GM12891 (cell line): ENCODE results near the gene ATAT1.

ENCODE experiments used
- DNase-seq: peaks from one replicate; pipeline ENCODE4 v3.0.0; 2011; ENCODE audit warnings: low spot score; ENCODE audit not compliant: insufficient read length
- FAIRE-seq: peaks from 2 replicates; lab custom pipeline; 2011; peaks lifted over from hg19 to GRCh38; lab: Jason Lieb, UNC
- PAX5 ChIP-seq: IDR thresholded peaks from 2 replicates; pipeline ENCODE4 v1.6.1; 2011; ENCODE audit warnings: low read length, moderate library complexity, mild to moderate bottlenecking; ENCODE audit not compliant: insufficient read depth, severe bottlenecking
- POLR2A ChIP-seq: IDR thresholded peaks from 2 replicates; pipeline ENCODE4 v1.6.1; 2011; ENCODE audit warnings: low read depth, low read length, control low read depth
- POLR2AphosphoS5 ChIP-seq: IDR thresholded peaks from 2 replicates; pipeline ENCODE4 v1.6.1; 2011; ENCODE audit warnings: low read depth, low read length, control low read depth
- POU2F2 ChIP-seq: IDR thresholded peaks from 2 replicates; pipeline ENCODE4 v1.6.1; 2011; ENCODE audit warnings: low read depth, mild to moderate bottlenecking, control low read depth, low read length, moderate library complexity
- SPI1 ChIP-seq: IDR thresholded peaks from 2 replicates; pipeline ENCODE4 v1.6.1; 2011; ENCODE audit warnings: low read depth, low read length, control low read depth
- TAF1 ChIP-seq: IDR thresholded peaks from 2 replicates; pipeline ENCODE4 v1.6.1; 2011; ENCODE audit warnings: low read depth, low read length, control low read depth

The ATAT1 gene

DNA sequence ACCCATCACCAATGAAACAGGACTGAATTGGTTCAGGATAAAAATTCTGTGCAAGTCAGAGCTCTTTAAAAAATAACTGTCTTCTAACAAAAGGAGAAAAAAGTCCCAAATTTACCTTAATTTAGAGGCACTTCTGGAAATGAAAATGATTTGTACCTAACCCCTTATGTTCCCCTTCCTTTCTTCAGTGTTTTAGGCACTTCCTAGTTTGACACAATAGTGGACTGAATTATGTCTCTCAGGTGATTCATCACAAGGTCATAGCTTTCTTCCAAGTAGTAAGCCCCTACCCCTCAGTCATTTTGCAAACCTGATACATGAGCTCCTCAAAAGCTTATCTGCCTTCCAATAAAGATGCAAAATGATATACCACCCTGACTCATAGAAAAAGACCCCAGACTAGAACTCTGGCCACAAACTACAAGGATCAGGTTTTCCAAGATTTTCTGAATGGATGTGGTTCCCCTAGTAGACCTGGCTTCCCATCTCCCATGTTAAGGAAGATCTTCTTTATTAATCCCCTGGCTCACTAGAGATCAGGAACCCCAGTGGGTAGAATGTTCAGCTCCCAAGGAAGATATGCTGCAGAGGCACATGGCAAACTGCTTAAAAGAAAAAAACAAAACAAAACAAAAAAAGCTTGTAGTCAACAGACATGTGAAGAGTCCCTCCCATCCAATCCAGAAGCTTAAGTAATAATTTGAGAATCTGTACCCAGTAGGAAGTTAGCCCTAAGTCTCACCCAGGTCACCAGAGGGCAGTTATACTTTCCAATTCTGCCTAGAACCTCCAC, 13.2 kb upstream of the ATAT1 start:
- FAIRE-seq (no peak), DNase-seq (no peak)
- peak; percentile 57; the same call in 1 of the 2 replicates for TF ChIP-seq POLR2A
- TF ChIP-seq PAX5, result no peak

DNA sequence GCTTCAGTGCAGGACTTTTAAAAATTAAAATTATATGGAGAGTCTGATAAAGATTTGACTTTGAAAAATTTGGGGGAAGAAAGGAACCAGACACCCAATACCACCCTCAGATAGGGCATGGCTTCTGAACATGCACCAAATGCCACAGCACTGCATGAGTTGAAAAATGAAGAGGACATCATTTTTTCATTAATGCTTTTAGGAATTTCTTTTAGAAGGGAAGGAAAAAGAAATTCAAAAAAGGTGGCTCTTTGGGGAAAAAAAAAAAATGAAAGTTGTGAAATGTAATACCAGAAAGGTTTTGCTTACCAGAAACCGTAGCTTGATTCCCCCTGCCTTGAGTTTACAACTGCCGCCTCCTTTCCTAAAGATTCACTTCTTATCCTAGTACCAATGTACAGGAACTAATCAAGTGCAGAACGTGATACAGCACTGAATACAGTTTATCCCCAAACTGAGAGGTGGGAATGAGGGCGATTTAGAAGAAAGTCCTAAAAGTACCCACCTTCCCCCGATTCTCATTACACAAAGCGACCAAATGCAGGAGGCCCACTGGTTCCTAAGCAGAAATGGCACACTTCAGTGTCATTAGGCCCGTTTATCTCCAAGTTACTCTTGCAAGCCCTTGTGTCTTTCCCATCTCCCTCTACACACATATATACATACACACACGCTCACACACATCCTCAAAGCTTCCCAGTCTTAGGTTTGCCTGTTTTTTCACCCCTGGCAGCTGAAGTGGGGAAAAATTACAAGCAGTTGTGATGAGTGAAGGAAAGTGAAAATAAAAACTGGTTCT, 12.4 kb upstream of the ATAT1 start:
- FAIRE-seq, result no peak
- DNase-seq, result no peak
- TF ChIP-seq POLR2AphosphoS5 (peak; percentile 90), TAF1 (peak; percentile 13; the same call in 1 of the 2 replicates), POLR2A (peak; percentile 82), POU2F2 (no peak)

GRCh38 chr6:30614843-30615218, 11.8 kb upstream of the ATAT1 start:
- DNase-seq (no peak), FAIRE-seq (peak; percentile 51)
- TF ChIP-seq PAX5 (no peak), POLR2AphosphoS5 (0 out of 2 replicates have a peak, but pooled peaks have one; percentile 0), TAF1 (peak; percentile 77; the same call in 1 of the 2 replicates)

GRCh38 chr6:30615219-30615957, 11.3 kb upstream of the ATAT1 start:
- DNase-seq, result no peak
- no peak for FAIRE-seq
- TF ChIP-seq TAF1 (no peak; the same call in 1 of the 2 replicates), POLR2A (peak; percentile 90), PAX5 (no peak), SPI1 (no peak), POLR2AphosphoS5 (peak; percentile 84), POU2F2 (peak; percentile 76)

DNA sequence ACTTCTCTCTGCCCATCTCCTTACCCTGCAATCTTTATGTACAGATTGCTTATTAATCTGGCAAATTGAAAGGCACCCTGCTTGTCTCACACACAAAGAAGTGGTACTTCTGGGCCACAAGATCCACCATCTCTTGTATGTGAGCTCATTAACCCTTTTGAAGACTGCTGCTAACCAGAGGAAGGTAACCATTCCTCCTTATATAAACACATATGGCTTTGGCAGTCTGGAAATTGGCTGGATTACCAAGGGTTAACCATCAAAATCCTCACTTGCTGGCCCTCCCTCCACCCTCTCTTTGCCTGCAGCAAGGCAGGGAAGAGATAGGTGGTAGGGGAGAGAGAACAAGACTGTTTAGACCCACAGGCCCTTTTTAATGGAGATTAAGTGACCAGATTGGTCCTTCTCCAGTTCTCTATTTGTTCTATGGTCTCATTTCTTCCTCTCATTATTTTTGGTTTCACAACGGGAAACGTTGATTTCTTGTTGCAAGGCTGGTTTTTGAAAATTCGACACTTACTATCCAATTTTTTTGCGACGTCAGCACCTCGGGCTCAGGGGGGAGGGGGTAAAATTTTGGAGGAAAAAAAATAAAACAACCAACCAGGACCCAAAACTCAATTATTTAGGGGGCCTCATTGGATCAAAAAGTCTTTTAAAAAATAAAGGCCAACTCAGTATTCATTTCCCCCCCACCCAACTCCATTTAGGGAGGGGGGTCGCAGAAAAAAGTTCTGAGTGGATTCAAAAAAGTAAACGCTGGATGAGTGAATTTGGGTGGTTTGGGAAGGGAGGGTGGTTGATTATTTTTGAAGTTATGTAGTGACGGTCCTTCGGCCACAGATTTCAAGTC, 10.5 kb upstream of the ATAT1 start:
- DNase-seq (no peak), FAIRE-seq (peak; percentile 33)
- TF ChIP-seq POLR2A (peak; percentile 96), PAX5 (no peak), TAF1 (no peak; the same call in 1 of the 2 replicates), SPI1 (no peak), POU2F2 (peak; percentile 84), POLR2AphosphoS5 (peak; percentile 98)

DNA sequence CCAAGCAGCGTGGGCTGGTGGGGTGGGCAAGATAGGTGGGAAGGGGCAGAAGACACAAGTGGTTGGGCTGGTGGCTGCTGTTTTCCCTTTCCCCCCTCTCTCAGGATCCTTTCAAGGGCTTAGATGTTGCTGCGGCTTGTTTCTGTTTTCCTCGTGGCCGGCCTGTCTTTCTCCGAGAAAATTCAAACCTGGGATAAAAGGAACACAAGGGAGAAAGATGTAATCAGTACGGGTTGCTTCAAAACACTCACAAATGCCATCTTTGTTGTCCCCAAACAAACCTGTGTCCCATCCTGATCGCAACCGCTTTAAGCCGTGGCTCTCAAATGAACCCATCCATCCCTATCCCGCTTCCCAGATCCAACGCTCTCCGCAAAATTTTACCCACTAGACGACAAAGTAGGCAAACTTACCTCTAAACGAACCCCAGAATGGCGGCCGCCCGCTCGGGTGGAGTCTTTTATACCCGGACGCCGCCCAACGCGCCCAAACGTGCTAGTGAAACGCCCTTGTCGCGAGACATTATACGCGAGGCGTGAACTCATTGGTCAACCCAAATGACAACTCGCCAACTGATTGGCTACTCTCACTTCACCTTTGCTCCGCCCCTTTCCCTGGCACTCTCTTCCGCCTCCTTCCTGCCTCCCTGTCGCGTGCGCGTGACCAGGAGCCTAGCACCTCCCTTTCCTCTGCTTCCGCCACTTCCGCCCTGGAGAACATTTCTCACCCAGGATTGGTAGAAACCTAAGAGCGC, 9.7 kb upstream of the ATAT1 start, which contains the start of gene PPP1R10:
Gene PPP1R10 (minus strand): TSS at position 433 of the 754 bp plus-strand sequence. CDS start 7,299 bp downstream, outside the sequence.
- no peak for TF ChIP-seq PAX5
- TF ChIP-seq POLR2A, result peak; percentile 100
- TF ChIP-seq POLR2AphosphoS5, result peak; percentile 100
- peak; percentile 97 for TF ChIP-seq POU2F2
- peak; percentile 99 for TF ChIP-seq TAF1
- TF ChIP-seq SPI1, result peak; percentile 76
- peak; percentile 59 for DNase-seq
- FAIRE-seq, result peak; percentile 99

- FAIRE-seq (no peak), DNase-seq (peak; percentile 68)
- no peak for TF ChIP-seq PAX5
- TF ChIP-seq POU2F2, result peak; percentile 86
- 0 out of 2 replicates have a peak, but pooled peaks have one; percentile 1 for TF ChIP-seq SPI1
- peak; percentile 98 for TF ChIP-seq POLR2A
- peak; percentile 98 for TF ChIP-seq TAF1
- TF ChIP-seq POLR2AphosphoS5, result peak; percentile 96
Measured at GRCh38 chr6:30617565-30618269, 9.0 kb upstream of the ATAT1 start, which contains the start of gene MRPS18B. TSS of gene MRPS18B (plus strand) at chr6:30617840. CDS start at chr6:30617866, 26 bp downstream.
